HCT116 (cell line): ENCODE measurements around the gene TMEM63B. TPM values are rescaled to one million over a fixed set of nuclear protein-coding genes. Genes with fewer than 3 reads are reported as not detected.
A peak's percentile ranks its signal among the peaks of the same experiment; 100 is the strongest.

Source experiments
- ATAC-seq: fragments of 200-7000 bp; cut with Tn5 transposase; 2 replicates; pipeline ENCODE4 v1.9.1; 2020; ENCODE audit warnings: mild to moderate bottlenecking, moderate library complexity
- BruUV-seq: library from RNA; stranded (reverse); fragments of 400-500 nt; replicated peaks from 2 replicates; lab custom pipeline; 2021; lab: Mats Ljungman, UMichigan
- CTCF ChIA-PET: fragments of 300-600 bp; sonication (Branson Sonifier 250); formaldehyde crosslinking; loops from one replicate; lab custom pipeline; 2021; ENCODE audit warnings: antibody characterized with exemption; lab: Charles Lee
- POLR2A ChIA-PET: fragments of 300-600, 350-600 bp; sonication (Branson Sonifier 250); formaldehyde crosslinking; loops from one replicate; lab custom pipeline; 2021; ENCODE audit warnings: antibody characterized with exemption; lab: Charles Lee
- RAD21 ChIA-PET, 2 experiments: fragments of 300-600 bp; sonication (Branson Sonifier 250); formaldehyde crosslinking; loops; one replicate each; lab custom pipeline; 2023; ENCODE audit warnings: low total read pairs in 2 of 2; ENCODE audit not compliant: uncharacterized antibody in 2 of 2, unreplicated experiment in 2 of 2, low non-redundant PET in 1 of 2; lab: Charles Lee
- DNase-seq: peaks from one replicate; pipeline ENCODE4 v3.0.0-alpha.2; 2010; ENCODE audit warnings: low read depth, low spot score
- H2AFZ ChIP-seq: fragments of 200-600 bp; shearing (Covaris generic), sonication (generic); 2 replicates; pipeline ENCODE4 v1.6.1; 2017; ENCODE audit warnings: low read depth, mixed run types, mixed read lengths, antibody characterized with exemption, low read length; ENCODE audit not compliant: poor library complexity, severe bottlenecking
- H3K27ac ChIP-seq: 2 replicates; pipeline ENCODE4 v1.5.1; 2012; ENCODE audit warnings: low read depth, low read length
- H3K27me3 ChIP-seq: fragments of 200-600 bp; sonication (generic); 2 replicates; pipeline ENCODE4 v1.6.1; 2016; ENCODE audit warnings: mixed run types, low read length, mixed read lengths; ENCODE audit not compliant: insufficient read depth
- H3K36me3 ChIP-seq, 2 experiments: fragments of 200-500 bp in 1 of 2; fragments of 200-600 bp in 1 of 2; sonication (Bioruptor generic) in 1 of 2; sonication (generic) in 1 of 2; 2 replicates each; pipeline versions ENCODE4 v1.5.1 to v1.6.1; 2014 to 2016; ENCODE audit warnings: low read length in 2 of 2, inconsistent platforms in 1 of 2, mixed read lengths in 1 of 2, mixed run types in 1 of 2; ENCODE audit not compliant: insufficient read depth in 2 of 2, control insufficient read depth in 1 of 2
- H3K4me1 ChIP-seq, 2 experiments: fragments of 200-600 bp in 1 of 2; sonication (generic) in 1 of 2; 2 replicates each; pipeline versions ENCODE4 v1.5.1 to v1.6.1; 2012 to 2017; ENCODE audit warnings: low read length in 2 of 2, inconsistent platforms in 1 of 2, mild to moderate bottlenecking in 1 of 2, mixed read lengths in 1 of 2, mixed run types in 1 of 2, moderate library complexity in 1 of 2; ENCODE audit not compliant: insufficient read depth in 2 of 2, control insufficient read depth in 1 of 2
- H3K4me2 ChIP-seq: fragments of 200-600 bp; sonication (generic); 2 replicates; pipeline ENCODE4 v1.6.1; 2017; ENCODE audit warnings: mixed run types, low read length, mixed read lengths
- H3K4me3 ChIP-seq, 2 experiments: fragments of 200-600 bp in 1 of 2; sonication (generic) in 1 of 2; replicated peaks in 1 of 2; 2 replicates each; pipeline ENCODE4 v1.5.1; 2011 to 2016; ENCODE audit warnings: low read length in 2 of 2, control low read depth in 1 of 2, low read depth in 1 of 2, mild to moderate bottlenecking in 1 of 2, mixed read lengths in 1 of 2, mixed run types in 1 of 2
- H3K79me2 ChIP-seq: fragments of 200-600 bp; sonication (generic); 2 replicates; pipeline ENCODE4 v1.6.1; 2017; ENCODE audit warnings: mild to moderate bottlenecking, mixed run types, low read length, moderate library complexity, mixed read lengths; ENCODE audit not compliant: insufficient read depth
- H3K9ac ChIP-seq: fragments of 200-600 bp; sonication (generic); 2 replicates; pipeline ENCODE4 v1.6.1; 2016; ENCODE audit warnings: low read length, mixed read lengths
- H3K9me2 ChIP-seq: fragments of 200-600 bp; sonication (generic), shearing (Covaris generic); 2 replicates; pipeline ENCODE4 v1.6.1; 2017; ENCODE audit warnings: mixed run types, mild to moderate bottlenecking, moderate library complexity; ENCODE audit not compliant: insufficient read depth
- H3K9me3 ChIP-seq, 2 experiments: fragments of 200-500 bp in 1 of 2; fragments of 200-600 bp in 1 of 2; sonication (Bioruptor generic) in 1 of 2; sonication (generic) in 1 of 2; 2 replicates each; pipeline ENCODE4 v1.6.1; 2014 to 2017; ENCODE audit warnings: low read length in 2 of 2, mixed read lengths in 2 of 2, inconsistent platforms in 1 of 2, low read depth in 1 of 2, mild to moderate bottlenecking in 1 of 2, mixed run types in 1 of 2, moderate library complexity in 1 of 2; ENCODE audit not compliant: control insufficient read depth in 1 of 2, insufficient read depth in 1 of 2
- H4K20me1 ChIP-seq: fragments of 200-600 bp; sonication (generic), shearing (Covaris generic); 2 replicates; pipeline ENCODE4 v1.6.1; 2017; ENCODE audit warnings: mixed run types, mild to moderate bottlenecking, moderate library complexity; ENCODE audit not compliant: insufficient read depth
- CEBPB ChIP-seq: IDR thresholded peaks from 2 replicates; pipeline ENCODE4 v1.6.1; 2012; ENCODE audit warnings: low read depth
- EGR1 ChIP-seq: IDR thresholded peaks from 2 replicates; pipeline ENCODE4 v1.6.1; 2012; ENCODE audit warnings: low read depth
- ELF1 ChIP-seq: IDR thresholded peaks from 2 replicates; pipeline ENCODE4 v1.6.1; 2012; ENCODE audit warnings: low read depth, borderline replicate concordance
- EZH2phosphoT487 ChIP-seq: fragments of 200-600 bp; IDR thresholded peaks from 2 replicates; pipeline ENCODE4 v1.6.1; 2018; ENCODE audit warnings: antibody characterized with exemption, borderline replicate concordance
- FOSL1 ChIP-seq: IDR thresholded peaks from 2 replicates; pipeline ENCODE4 v1.6.1; 2012; ENCODE audit warnings: low read depth
- JUND ChIP-seq: IDR thresholded peaks from 2 replicates; pipeline ENCODE4 v1.6.1; 2012
- RAD21 ChIP-seq: IDR thresholded peaks from 2 replicates; pipeline ENCODE4 v1.6.1; 2012; ENCODE audit warnings: low read depth, mild to moderate bottlenecking
- SIN3A ChIP-seq: IDR thresholded peaks from 2 replicates; pipeline ENCODE4 v1.6.1; 2012; ENCODE audit warnings: low read depth
- SP1 ChIP-seq: IDR thresholded peaks from 2 replicates; pipeline ENCODE4 v1.6.1; 2012; ENCODE audit warnings: low read depth
- TCF7L2 ChIP-seq: IDR thresholded peaks from 2 replicates; pipeline ENCODE4 v1.7.0; 2011; ENCODE audit warnings: borderline replicate concordance, inconsistent platforms; ENCODE audit not compliant: insufficient read depth, insufficient read length; ENCODE audit errors: extremely low read depth
- YY1 ChIP-seq: IDR thresholded peaks from 2 replicates; pipeline ENCODE4 v1.6.1; 2011; ENCODE audit warnings: low read length, low read depth, moderate library complexity, mild to moderate bottlenecking; ENCODE audit not compliant: insufficient replicate concordance; ENCODE audit errors: extremely low read depth
- ZFX ChIP-seq: fragments of 450-650 bp; IDR thresholded peaks from 2 replicates; pipeline ENCODE4 v1.6.1; 2017
- ZNF274 ChIP-seq: fragments of 200-500 bp; sonication (Bioruptor generic); IDR thresholded peaks from 2 replicates; pipeline ENCODE4 v1.6.1; 2014; ENCODE audit warnings: mild to moderate bottlenecking, low read depth, low read length, inconsistent platforms
- intact Hi-C: fragments of 100-400 bp; cut with micrococcal nuclease; formaldehyde crosslinking; loops from 2 replicates; pipeline ENCODE4 v1.10.0; 2022
- total RNA-seq: library from RNA; stranded (reverse); gene quantifications from one replicate; pipeline ENCODE4 v1.2.1, GENCODE V29; 2021; ENCODE audit not compliant: unreplicated experiment

Gene TMEM63B
- total RNA-seq, 1 experiment from 2014 or later, result 58.2 TPM

DNA sequence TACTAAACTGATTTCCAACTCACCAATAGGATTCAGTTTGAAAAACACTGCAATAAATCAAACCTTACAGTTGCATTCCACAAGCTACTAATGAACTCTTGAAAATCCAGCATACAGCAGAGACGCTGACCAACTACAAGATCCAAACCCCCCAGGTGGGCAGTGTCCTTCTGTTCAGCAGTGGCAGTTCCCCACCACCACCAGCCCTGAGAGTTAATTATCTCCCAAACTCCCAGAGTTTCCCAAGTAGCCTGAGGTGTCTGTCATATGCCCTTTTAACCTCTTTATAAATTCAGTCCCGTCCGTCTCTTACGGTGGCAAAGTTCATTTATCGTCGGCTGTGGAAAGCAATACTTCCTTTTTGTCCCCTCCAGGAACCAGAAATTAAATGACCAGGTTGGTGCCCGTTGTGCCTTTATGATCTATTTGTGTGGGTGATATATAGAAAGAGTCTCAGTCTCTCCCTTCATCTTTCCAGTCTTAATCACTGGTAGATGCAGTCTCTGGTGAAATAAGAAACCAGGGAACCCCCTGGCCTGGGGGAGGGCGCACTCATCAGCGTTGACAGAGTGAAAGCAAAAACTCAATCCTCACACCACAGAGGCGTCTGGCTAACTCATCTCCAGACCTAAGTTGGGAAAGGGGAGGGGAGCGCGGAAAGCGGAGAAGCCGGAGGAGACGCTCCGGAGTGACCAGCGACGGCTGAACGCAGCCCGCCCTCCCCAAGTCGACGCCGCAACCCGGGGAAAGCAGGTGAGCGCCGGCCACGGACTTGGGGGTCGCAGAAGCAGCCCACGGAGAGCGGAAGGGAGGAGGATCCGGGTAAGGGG, 819 bp upstream of the TMEM63B start:
- H3K4me3 ChIP-seq, result peak overlapping the region; percentile 69 to 80
- peaks cover 19% of the 10 kb centered on the region for H4K20me1 ChIP-seq

More for the DNA sequence above, 819 bp upstream of the TMEM63B start:
- TSS peak; percentile 43 for BruUV-seq
- Histone ChIP-seq H3K36me3 (peaks cover 0 to 13% of the 10 kb centered on the region in 2 experiments; a peak in 1 of 4 replicates), H3K4me1 (peaks cover 16 to 43% of the 10 kb centered on the region in 2 experiments; a peak in 3 of 4 replicates), H3K4me2 (peak overlapping the region; percentile 87), H3K79me2 (peaks cover 80% of the 10 kb centered on the region), H3K9me3 (no peaks in the 10 kb centered on the region), H3K9ac (peak overlapping the region; percentile 90), H3K27me3 (no peaks in the 10 kb centered on the region), H3K9me2 (no peaks in the 10 kb centered on the region), H3K27ac (peak overlapping the region; percentile 68), H2AFZ (no peak overlapping the region)
- DNase-seq, result no peak
- TF ChIP-seq TCF7L2, result no peak
- TF ChIP-seq RAD21, result no peak
- TF ChIP-seq ELF1, result no peak
- TF ChIP-seq YY1, result no peak
- TF ChIP-seq SP1, result no peak
- no peak for TF ChIP-seq FOSL1
- TF ChIP-seq CEBPB, result no peak
- TF ChIP-seq EGR1, result no peak
- TF ChIP-seq EZH2phosphoT487, result no peak
- TF ChIP-seq JUND, result no peak
- TF ChIP-seq SIN3A, result no peak
- TF ChIP-seq ZFX, result no peak
- TF ChIP-seq ZNF274, result no peak
- ChIA-PET CTCF (interaction anchor here (1.2 kb wide), 1 partner anchor 27 kb away, joined by 3 read pairs; no protein-coding TSS in a partner anchor), POLR2A (interaction anchor here (1.0 kb wide), 1 partner anchor 18 kb away, joined by 5 read pairs; no protein-coding TSS in a partner anchor), RAD21 (no interaction called here)
- intact Hi-C loops, result no loop called here
- peak; percentile 55 for ATAC-seq
